Coronary artery (tissue), 2 donors: Measurements from ENCODE around the gene RPE65.

Source experiments
- DNase-seq: peaks from one replicate; pipeline ENCODE4 v3.0.0-alpha.2; 2017; ENCODE audit warnings: low spot score
- H3K27ac ChIP-seq, 2 donors: fragments of 200-600 bp; sonication (generic); one replicate each; pipeline ENCODE4 v1.5.1; 2016 to 2019
- H3K4me3 ChIP-seq: fragments of 200-600 bp; sonication (generic); 2 replicates; pipeline ENCODE4 v1.5.1; 2016; ENCODE audit warnings: mild to moderate bottlenecking, moderate library complexity
- TF ChIP-seq, protein P1 (sequence below): fragments of 200-600 bp; sonication (generic); IDR thresholded peaks from one replicate; pipeline ENCODE4 v1.5.1; 2019; ENCODE audit warnings: antibody characterized with exemption

RPE65 gene

GRCh38 chr1:68384872-68385411 lies 64.8 kb downstream of the RPE65 start:
- no peak overlapping the region for H3K4me3 ChIP-seq
- H3K27ac ChIP-seq, result peak overlapping the region in 1 of 2 donors; percentile 69
- TF ChIP-seq, protein P1, sequence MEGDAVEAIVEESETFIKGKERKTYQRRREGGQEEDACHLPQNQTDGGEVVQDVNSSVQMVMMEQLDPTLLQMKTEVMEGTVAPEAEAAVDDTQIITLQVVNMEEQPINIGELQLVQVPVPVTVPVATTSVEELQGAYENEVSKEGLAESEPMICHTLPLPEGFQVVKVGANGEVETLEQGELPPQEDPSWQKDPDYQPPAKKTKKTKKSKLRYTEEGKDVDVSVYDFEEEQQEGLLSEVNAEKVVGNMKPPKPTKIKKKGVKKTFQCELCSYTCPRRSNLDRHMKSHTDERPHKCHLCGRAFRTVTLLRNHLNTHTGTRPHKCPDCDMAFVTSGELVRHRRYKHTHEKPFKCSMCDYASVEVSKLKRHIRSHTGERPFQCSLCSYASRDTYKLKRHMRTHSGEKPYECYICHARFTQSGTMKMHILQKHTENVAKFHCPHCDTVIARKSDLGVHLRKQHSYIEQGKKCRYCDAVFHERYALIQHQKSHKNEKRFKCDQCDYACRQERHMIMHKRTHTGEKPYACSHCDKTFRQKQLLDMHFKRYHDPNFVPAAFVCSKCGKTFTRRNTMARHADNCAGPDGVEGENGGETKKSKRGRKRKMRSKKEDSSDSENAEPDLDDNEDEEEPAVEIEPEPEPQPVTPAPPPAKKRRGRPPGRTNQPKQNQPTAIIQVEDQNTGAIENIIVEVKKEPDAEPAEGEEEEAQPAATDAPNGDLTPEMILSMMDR, result no peak
- no peak for DNase-seq

DNA sequence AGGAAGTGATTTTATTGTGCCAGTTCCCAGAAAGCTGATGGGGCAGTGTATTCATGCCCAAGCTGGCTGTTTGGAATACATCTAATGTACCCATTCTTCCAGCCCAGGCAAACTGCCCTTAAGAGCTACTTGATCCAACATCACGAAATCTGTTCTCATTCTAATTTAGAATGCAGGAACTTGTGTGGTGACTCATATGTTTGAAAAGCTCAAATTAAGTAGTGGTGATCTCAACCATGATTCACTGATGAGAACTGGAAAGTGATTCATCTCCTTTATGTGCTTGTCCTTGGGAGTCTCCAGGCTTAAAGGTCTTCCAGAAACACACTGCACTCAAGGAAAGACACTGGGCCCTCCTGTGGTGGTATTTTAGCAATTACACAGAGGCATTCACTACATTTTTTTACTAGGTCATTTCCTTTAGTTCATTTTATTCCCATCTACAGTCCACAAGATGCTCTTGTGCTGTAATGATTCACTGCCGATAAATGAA lies 65.4 kb downstream of the RPE65 start:
- H3K4me3 ChIP-seq, result no peak overlapping the region
- no peak for DNase-seq
- H3K27ac ChIP-seq, result peak overlapping the region in 1 of 2 donors; percentile 69
- TF ChIP-seq, protein P1, result no peak

DNA sequence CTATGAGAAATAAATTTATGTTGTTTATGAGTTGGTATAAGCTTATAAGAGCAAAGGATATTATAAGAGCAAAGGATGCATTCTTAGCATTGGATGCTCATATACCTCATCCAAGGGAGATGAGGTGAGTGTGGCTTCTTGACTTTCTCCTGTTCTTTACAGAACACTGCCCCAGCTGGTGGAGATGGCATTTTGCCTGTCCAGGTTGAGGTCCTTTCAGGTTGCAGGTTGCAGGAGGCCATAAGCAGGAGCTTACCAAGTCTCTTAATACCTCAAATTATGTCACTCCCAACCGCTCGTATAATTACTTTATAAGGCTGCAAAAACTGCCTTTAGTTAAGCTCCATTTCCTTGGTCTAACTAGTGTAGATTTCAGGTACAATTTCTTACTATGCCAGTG lies 66.7 kb downstream of the RPE65 start:
- TF ChIP-seq, protein P1, result no peak
- no peak overlapping the region for H3K4me3 ChIP-seq
- H3K27ac ChIP-seq, result no peak overlapping the region
- DNase-seq, result no peak

- no peak for DNase-seq
- TF ChIP-seq, protein P1, result no peak
- H3K27ac ChIP-seq, result no peak overlapping the region
- no peak overlapping the region for H3K4me3 ChIP-seq
These were observed 70.7 kb downstream of the RPE65 start for GRCh38 chr1:68379085-68379478.
